Ovary (tissue), 3 donors: ENCODE results near the gene PRICKLE1.

Experiments
- CTCF ChIP-seq, 3 donors: fragments of 450-650 bp in 2 of 3; fragments of 200-600 bp in 1 of 3; IDR thresholded peaks; one replicate each; pipeline versions ENCODE4 v1.5.1 to v1.8.0; 2016 to 2022; ENCODE audit warnings: antibody characterized with exemption in 3 of 3, mild to moderate bottlenecking in 1 of 3
- POLR2A ChIP-seq: fragments of 450-650 bp; IDR thresholded peaks from one replicate; pipeline ENCODE4 v1.6.1; 2017; ENCODE audit warnings: antibody characterized with exemption, mild to moderate bottlenecking, moderate library complexity
- donor health status: DM: no; HTN: no; CAD: no.

GRCh38 chr12:42636993-42637392, 47.4 kb upstream of the PRICKLE1 start:
- TF ChIP-seq POLR2A, result no peak
- TF ChIP-seq CTCF (IDR thresholded peaks at IDR 0.05), result no peak
